HG02943 (cell line): ENCODE measurements around the gene NOMO2.
"Not testable (repeated sequence)": the region's sequence is repeated elsewhere in the genome, so short reads cannot be mapped to it uniquely, and the experiment has no call there.

Experiments
- ATAC-seq: cut with Tn5 transposase; IDR thresholded peaks from one replicate; pipeline ENCODE4 v1.9.1; 2021; ENCODE audit warnings: mild to moderate bottlenecking, low read depth, moderate library complexity; ENCODE audit not compliant: unreplicated experiment

The NOMO2 gene

DNA sequence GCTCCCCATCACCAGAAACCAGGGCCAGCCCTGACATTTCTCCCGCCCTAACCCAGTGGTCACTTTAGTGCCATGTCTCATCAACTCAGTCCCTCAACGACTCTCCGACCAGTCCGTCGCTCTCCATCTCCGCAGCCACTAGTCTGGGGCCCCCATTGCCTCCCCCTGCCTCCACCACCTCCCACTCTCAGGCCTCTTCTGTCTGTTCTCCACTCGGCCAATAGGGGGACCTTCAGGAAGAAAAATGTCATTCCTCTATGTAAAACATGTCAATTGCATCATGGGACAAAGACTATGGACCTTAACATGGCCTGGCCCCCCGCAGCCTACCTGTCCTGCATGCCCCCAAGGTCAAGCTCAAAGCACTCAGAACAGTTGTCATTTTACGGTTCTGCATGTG, 39.3 kb downstream of the NOMO2 start:
- not testable (repeated sequence) for ATAC-seq

DNA sequence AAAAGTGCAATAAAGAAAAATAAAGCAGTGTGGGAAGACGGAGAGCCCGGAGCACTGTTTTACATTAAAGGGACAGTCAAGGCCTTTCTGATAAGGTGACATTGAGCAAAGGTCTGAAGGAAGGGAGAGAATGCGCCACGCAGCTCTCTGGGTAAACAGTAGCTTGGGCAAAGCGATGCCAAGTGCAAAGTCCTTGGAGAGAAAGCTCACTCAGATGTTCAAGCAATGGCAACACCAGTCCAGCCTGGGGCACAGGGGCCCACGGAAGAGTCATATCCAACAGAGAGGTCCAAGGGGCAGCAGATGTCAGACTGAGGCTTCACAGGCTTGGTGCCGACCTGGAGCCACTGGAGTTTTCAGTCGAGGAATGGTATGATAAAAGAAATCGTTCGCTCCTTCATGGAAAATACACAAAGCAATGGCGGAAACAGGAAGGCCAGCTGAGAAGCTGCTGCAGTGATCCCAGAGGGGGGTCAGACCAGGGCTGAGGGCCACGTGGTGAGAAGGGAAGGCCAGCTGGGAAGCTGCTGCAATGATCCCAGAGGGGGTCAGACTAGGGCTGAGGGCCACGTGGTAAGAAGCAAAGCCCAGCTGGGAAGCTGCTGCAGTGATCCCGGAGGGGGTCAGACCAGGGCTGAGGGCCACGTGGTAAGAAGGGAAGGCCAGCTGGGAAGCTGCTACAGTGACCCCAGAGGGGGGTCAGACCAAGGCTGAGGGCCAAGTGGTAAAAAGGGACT, 40.3 kb downstream of the NOMO2 start:
- not testable (repeated sequence) for ATAC-seq

DNA sequence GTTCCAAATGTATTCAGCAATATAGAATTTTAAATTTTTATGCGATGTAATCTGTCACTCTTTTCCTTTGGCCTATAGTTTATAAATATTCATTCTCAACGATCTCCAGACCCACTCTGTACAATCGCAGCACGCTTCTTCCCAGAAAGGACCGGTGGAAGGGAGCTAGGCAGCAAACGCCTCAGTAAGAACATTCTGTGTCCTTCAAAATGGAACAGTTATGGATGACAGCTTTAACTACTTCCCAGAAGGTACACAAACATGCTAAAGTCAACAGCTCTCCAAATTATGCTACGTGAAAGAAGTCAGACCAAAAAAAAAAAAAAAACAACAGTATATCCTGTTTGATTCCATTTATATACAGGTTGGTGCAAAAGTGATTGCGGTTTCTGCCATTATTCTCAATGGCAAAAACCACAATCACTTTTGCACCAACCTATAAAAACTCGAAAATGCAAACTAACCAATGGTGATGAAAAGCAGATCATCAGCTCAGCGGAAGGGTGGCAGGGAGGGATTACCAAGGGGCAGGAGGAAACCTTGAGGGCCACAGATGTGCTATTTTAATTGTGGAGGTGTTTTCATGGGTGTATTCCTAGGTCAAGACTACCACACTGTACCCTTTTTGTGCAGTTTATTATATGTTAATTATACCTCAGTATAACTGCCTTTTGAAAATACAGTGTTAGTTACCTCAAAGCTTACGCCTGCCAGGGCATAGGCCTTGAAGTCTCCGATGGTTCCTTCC, 43.2 kb downstream of the NOMO2 start:
- ATAC-seq, result not testable (repeated sequence)

DNA sequence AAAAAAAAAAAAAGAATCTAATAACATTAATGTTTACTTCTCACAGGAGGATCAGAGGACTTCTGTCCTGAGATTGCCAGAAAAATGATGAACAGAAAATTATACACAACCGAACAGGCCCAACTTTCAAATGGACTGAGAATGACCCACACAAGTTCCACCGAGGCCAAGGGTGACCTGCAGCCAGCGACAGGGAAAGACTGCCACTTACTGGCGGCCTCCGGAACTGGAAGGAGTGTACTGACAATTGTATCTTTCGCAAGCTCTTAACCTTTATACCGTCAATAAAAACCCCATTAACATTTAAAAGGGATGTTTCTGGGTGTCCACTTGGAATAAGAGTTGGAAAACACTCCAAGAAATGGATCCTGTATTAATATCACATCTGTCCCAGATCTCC, 63.5 kb downstream of the NOMO2 start:
- not testable (repeated sequence) for ATAC-seq

DNA sequence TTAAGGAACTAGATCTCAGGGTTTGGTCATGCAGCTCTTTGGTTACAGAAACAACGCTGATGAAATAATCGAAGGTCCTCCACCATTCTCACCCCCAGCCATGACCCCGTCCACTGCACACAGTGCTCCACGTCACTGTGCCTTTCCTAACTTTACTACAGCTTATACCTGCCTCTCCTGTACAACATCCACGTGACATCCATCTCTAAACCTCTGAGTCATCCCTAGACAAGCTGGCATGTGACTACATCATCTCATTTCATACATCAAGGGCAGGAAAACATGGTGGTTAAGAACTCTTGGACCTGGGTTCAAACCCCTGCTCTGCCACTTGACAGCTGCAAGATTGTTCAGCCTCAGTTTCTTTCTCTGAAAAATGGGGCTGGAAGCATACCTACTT, 64.9 kb downstream of the NOMO2 start:
- not testable (repeated sequence) for ATAC-seq

DNA sequence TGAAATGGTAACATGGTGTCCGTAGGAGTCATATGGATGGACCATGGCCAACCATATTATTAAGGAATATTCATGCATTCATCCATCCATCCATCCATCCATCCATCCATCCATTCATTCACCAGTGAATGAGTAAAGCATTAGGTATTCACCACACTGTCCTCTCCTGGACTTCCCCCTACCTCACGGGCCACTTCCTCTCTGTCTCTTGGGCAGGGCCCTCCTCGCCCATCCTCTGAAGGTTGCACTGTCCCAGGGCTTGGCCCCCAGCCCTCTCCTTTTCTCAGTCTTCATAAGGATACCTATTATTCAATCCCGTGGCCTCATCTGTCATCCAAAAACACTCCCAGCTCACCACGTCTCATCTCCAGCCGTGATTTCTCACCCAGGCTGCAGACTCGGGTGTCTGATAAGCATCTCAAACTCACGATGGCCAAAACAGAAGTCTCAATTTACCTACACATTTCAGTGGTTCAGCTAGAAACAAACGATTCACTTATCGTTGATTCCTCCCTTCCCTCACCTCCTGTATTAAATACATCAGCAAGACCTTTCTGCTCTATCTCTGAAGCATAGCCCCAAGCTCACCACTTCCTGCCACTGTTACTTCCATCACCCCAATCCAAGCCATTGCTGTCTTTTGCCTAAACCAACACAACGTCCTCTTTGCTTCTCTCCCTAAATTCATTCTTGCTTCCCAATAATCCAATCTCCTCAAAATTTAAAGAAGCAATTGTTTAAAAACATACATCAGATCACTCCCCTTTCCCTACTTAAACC, 69.6 kb downstream of the NOMO2 start:
- ATAC-seq, result not testable (repeated sequence)

DNA sequence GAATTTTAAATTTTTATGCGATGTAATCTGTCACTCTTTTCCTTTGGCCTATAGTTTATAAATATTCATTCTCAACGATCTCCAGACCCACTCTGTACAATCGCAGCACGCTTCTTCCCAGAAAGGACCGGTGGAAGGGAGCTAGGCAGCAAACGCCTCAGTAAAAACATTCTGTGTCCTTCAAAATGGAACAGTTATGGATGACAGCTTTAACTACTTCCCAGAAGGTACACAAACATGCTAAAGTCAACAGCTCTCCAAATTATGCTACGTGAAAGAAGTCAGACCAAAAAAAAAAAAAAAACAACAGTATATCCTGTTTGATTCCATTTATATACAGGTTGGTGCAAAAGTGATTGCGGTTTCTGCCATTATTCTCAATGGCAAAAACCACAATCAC, 125.9 kb downstream of the NOMO2 start:
- ATAC-seq, result not testable (repeated sequence)

DNA sequence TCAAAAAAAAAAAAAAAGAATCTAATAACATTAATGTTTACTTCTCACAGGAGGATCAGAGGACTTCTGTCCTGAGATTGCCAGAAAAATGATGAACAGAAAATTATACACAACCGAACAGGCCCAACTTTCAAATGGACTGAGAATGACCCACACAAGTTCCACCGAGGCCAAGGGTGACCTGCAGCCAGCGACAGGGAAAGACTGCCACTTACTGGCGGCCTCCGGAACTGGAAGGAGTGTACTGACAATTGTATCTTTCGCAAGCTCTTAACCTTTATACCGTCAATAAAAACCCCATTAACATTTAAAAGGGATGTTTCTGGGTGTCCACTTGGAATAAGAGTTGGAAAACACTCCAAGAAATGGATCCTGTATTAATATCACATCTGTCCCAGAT, 146.1 kb downstream of the NOMO2 start:
- ATAC-seq, result not testable (repeated sequence)

DNA sequence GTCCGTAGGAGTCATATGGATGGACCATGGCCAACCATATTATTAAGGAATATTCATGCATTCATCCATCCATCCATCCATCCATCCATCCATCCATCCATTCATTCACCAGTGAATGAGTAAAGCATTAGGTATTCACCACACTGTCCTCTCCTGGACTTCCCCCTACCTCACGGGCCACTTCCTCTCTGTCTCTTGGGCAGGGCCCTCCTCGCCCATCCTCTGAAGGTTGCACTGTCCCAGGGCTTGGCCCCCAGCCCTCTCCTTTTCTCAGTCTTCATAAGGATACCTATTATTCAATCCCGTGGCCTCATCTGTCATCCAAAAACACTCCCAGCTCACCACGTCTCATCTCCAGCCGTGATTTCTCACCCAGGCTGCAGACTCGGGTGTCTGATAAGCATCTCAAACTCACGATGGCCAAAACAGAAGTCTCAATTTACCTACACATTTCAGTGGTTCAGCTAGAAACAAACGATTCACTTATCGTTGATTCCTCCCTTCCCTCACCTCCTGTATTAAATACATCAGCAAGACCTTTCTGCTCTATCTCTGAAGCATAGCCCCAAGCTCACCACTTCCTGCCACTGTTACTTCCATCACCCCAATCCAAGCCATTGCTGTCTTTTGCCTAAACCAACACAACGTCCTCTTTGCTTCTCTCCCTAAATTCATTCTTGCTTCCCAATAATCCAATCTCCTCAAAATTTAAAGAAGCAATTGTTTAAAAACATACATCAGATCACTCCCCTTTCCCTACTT, 152.2 kb downstream of the NOMO2 start:
- not testable (repeated sequence) for ATAC-seq

DNA sequence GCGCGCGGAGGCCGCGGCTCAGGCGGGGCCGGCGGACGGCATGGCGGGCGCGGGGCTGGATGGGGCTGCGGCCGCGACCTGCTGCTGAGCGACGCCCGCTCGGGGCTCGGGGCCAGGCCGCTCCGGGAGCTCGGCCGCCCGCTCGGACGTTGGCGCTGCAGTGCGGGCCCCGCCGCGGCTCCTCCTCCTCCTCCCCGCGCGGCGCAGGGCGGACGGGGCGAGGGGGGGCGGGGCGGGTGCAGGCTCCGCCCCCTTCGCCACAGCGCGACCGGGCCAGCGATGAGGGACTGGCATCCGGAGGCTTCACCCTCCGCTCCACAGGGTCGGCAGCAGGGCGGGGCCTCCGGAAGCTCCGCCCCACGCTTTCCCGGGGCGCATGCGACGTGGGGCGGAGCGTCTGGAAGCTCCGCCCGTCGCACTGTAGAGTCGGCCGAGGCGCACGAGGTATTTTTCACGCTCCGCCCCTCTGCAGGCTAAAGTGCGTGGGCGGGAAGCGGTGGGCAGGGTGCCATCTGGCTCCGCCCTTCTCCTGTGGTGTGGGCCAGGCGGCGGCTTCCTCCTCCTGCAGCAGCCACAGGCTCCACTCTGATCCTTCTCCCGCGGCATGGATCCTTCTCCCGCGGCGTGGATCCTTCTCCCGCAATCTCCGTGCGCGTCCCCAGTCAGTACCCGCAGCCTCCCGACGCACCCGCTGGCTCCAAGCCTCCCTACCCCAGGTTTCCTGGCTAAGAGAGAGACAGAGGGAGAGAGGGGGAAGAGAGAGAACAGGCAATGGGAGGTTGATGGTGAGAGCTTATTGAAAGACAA, 159.8 kb downstream of the NOMO2 start:
- not testable (repeated sequence) for ATAC-seq

DNA sequence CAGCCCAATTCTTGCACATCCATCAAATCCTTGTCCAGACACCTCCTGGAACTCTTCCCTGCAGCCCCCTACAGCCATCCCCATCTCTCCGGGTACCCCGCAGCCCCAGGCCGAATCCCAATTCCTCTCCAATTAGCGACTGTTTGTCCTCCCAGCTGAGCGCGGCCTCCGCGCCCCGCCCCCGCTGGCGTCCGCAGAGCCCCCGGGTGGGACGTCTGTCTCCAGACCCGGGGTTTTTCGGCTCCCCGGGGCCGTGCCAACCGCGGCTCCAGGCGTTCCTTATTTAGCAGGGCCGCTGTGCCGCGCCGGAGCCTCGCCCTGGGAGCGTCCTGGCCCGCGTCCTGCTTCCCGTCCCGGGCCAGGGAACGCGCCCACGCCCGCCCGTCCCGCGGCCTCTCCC, 160.7 kb downstream of the NOMO2 start:
- ATAC-seq, result not testable (repeated sequence)

DNA sequence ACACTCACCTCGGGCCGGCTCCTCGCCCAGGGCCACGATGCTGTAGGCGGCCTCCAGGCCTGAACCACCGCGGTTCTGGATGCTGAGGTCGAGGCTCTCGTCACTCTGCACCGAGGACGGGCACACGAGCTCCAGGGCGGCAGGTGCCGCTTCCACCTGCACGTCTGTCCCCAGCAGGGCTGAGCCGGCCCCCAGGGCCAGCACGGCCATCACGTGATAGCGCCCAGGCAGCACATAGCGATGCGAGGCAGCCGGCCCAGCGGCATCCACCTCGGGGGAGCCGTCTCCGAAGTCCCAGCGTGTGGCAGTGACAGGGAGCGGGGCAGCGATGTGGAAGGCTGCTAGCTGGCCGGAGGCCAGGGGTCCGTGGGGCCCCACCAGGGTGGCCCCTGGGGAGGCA, 167.5 kb downstream of the NOMO2 start:
- not testable (repeated sequence) for ATAC-seq

DNA sequence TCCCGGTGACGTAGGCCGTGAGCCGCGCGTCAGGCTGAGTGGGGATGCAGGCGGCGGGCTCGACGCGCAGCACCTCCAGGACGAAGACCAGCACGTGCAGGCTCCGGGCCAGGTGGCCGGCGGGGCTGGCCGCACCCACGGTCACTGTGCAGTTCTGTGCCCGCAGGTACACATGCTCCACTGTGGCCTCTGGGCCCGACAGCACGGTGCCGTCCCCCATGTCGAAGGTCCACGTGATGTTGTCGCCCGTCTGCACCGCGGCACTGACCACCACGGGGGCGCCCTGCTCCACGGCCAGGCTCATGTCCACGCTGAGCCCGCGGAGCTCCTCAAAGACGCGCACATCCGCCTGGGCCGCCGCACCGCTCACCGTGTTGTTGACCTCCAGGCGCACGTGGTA, 174.1 kb downstream of the NOMO2 start:
- not testable (repeated sequence) for ATAC-seq

DNA sequence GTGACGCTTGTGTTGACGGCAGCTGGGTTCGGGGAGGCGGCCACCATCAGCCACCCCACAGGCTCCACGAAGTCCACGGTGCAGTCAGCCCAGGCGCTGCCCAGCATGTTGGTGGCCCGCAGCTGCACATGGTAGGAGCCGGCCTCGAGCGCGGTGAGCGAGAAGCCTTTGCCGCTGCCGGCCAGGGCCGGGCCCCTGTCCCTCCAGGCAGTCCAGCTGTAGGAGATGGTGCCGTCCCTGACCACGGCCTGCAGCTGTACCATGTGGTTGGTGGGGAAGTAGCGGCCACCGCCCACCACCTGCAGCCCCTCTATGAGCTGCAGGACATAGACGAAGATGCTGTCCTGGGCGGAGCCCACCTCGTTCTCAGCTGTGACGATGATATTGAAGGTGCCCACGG, 175.4 kb downstream of the NOMO2 start:
- ATAC-seq, result not testable (repeated sequence)

DNA sequence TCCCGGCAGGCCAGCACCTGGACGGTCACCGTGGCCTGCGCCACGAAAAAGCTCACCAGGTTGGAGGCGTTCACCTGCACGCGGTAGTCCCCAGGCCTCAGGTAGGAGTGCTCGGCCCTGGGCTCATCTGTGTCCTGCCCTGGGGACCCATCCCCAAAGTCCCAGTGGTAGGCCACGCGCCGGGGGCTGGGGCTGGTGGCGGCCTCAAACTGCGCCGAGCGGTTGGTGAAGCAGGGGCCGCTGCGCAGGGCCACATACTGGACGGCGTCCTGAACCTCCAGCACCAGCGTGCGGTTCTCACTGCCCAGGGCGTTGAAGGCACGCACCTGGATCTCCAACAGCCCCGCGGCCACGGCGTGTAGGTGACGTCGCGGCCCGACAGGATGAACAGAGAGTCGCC, 176.6 kb downstream of the NOMO2 start:
- not testable (repeated sequence) for ATAC-seq

DNA sequence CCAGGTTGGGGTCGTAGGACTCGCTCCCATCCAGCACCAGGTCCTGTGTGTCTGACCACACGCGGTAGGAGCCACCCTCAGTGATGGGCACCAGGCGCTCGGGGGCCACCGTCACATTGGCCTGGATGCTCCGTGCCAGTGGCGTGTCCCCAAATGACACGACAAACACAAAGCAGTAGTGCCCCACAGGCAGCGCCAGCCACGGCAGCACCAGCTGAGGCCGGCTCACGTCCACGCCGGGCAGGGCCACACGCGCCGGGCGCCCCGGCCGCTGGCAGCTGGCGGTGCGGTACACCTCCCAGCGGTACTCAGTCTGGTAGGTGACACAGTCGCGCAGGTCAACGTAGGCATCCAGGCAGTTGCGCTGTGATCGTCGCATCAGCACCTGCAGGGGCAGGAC, 177.0 kb downstream of the NOMO2 start:
- ATAC-seq, result not testable (repeated sequence)

DNA sequence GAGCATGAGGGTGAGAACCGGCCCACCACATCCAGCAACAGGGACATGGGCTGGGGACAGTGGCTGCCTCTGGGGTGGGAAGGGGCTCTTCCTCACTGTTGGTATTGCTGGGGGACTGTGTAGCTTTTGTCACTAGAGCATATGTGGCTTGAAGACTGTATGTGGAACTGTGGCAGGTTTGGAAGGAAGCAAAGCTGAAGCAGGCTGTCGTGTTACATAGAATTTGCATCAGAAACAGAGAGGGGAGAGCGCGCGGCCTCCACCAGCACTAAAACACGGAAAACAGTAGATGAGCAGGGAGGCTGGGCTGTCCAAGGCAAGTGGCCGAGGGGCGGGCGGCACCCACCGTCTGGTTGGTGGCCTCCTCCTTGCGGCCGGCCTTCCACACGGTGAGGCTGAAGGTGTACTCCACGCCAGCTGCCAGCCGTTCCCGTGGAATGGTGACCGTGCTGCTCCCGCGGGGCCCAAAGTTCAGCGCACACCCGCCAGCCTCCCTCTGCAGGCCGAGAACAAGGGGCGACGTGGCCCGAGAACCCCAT, 177.7 kb downstream of the NOMO2 start:
- not testable (repeated sequence) for ATAC-seq

DNA sequence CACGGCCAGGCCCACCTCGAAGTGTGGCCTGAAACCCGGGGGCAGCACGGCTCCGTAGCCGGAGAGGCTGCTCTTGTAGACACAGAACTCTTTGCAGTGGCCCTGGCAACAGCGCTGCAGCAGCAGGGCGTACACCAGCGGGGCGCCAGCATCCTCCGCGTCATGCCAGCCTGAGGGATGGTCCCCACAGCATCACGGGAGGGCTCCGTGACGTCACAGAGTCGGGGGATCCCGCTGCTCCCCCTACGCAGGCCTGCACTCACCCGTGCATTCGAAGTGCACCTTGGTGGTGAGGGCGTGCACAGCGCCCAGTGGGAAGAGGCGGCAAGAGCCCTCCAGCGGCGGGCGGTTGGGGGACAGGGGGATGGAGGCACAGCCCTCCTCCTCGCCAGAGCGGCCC, 179.2 kb downstream of the NOMO2 start:
- not testable (repeated sequence) for ATAC-seq
